Esophagus muscularis mucosa (tissue), 4 donors: ENCODE measurements around the gene FHL1. TPM values are rescaled to one million over a fixed set of nuclear protein-coding genes. Genes with fewer than 3 reads are reported as not detected.

Experiments
- DNase-seq: peaks from one replicate; pipeline ENCODE4 v3.0.0-alpha.2; 2017; ENCODE audit errors: extremely low spot score
- H3K27ac ChIP-seq, 4 donors: fragments of 200-600 bp; sonication (generic); replicated peaks in 1 of 4; 1 replicate in 3 of 4; 2 replicates in 1 of 4; pipeline ENCODE4 v1.5.1; 2016 to 2019; ENCODE audit warnings: mild to moderate bottlenecking in 1 of 4
- H3K27me3 ChIP-seq, 4 donors: fragments of 200-600 bp; sonication (generic); one replicate each; pipeline versions ENCODE4 v1.5.1 to v1.6.0; 2016 to 2019
- H3K36me3 ChIP-seq, 4 donors: fragments of 200-600 bp; sonication (generic); one replicate each; pipeline ENCODE4 v1.5.1; 2016 to 2019
- H3K4me1 ChIP-seq, 4 donors: fragments of 200-600 bp; sonication (generic); one replicate each; pipeline ENCODE4 v1.5.1; 2016 to 2019
- H3K4me3 ChIP-seq, 4 donors: fragments of 200-600 bp; sonication (generic); 1 replicate in 2 of 4; 2 replicates in 2 of 4; pipeline ENCODE4 v1.5.1; 2016 to 2019; ENCODE audit warnings: mild to moderate bottlenecking in 4 of 4, moderate library complexity in 1 of 4
- H3K9me3 ChIP-seq, 4 donors: fragments of 200-600 bp; sonication (generic); 1 replicate in 3 of 4; 2 replicates in 1 of 4; pipeline ENCODE4 v1.5.1; 2016 to 2019
- EP300 ChIP-seq: sonication (generic); formaldehyde crosslinking; IDR thresholded peaks from one replicate; pipeline ENCODE4 v1.6.1; 2017; ENCODE audit warnings: antibody characterized with exemption
- POLR2A ChIP-seq: fragments of 450-650 bp; IDR thresholded peaks from one replicate; pipeline ENCODE4 v1.6.1; 2017; ENCODE audit warnings: antibody characterized with exemption, moderate library complexity, mild to moderate bottlenecking, low read depth
- POLR2AphosphoS5 ChIP-seq, 2 donors: sonication (generic); formaldehyde crosslinking; IDR thresholded peaks; one replicate each; pipeline ENCODE4 v1.6.1; 2017; ENCODE audit warnings: antibody characterized with exemption in 2 of 2
- WGBS: methylation state at CpG from one replicate; pipeline ENCODE4 v1.1.5; 2018; 5-methylcytosine and 5-hydroxymethylcytosine counted together
- intact Hi-C: fragments of 100-400 bp; cut with DNase I; formaldehyde crosslinking; loops from one replicate; pipeline ENCODE4 v1.15.1; 2023
- total RNA-seq, 4 donors: library from RNA; depleted of rRNA; stranded (reverse); fragments of >200 nt; gene quantifications; one replicate each; pipeline versions ENCODE4 v1.1.0 to v1.2.1, GENCODE V29; 2016
- TF ChIP-seq, protein P1 (sequence below), 3 experiments: fragments of 200-600 bp in 2 of 3; fragments of 450-650 bp in 1 of 3; sonication (generic) in 2 of 3; IDR thresholded peaks; one replicate each; pipeline ENCODE4 v1.5.1; 2017 to 2019; ENCODE audit warnings: antibody characterized with exemption in 3 of 3, mild to moderate bottlenecking in 2 of 3, moderate library complexity in 1 of 3

Gene FHL1
- total RNA-seq, 4 donors from 2014 or later, result 2,189 to 3,092 (median 2,823) TPM

DNA sequence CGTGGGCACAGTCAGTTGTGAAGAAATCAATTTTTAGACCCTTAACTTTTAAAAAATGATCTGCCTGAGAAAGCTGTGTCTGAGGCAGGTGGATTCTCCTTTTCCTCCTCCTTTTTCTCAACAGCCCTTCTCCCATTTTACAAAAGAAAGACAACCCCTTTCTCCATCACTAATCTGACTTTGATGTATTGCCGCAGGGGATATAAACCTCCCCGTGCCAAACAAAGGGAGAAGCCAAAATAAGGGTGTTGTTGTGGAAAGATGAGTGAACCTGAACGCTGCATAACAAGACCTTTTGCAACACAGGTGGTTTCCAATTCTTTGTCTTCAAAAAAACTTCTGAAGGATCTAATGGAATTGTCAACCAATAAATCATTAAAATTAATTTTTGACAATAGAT is 8.4 kb upstream of the FHL1 start:
- TF ChIP-seq, protein P1, sequence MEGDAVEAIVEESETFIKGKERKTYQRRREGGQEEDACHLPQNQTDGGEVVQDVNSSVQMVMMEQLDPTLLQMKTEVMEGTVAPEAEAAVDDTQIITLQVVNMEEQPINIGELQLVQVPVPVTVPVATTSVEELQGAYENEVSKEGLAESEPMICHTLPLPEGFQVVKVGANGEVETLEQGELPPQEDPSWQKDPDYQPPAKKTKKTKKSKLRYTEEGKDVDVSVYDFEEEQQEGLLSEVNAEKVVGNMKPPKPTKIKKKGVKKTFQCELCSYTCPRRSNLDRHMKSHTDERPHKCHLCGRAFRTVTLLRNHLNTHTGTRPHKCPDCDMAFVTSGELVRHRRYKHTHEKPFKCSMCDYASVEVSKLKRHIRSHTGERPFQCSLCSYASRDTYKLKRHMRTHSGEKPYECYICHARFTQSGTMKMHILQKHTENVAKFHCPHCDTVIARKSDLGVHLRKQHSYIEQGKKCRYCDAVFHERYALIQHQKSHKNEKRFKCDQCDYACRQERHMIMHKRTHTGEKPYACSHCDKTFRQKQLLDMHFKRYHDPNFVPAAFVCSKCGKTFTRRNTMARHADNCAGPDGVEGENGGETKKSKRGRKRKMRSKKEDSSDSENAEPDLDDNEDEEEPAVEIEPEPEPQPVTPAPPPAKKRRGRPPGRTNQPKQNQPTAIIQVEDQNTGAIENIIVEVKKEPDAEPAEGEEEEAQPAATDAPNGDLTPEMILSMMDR (IDR thresholded peaks at IDR 0.05), result no peak
- TF ChIP-seq POLR2AphosphoS5 (IDR thresholded peaks at IDR 0.05) (no peak), EP300 (no peak), POLR2A (no peak)
- 75% methylated on average over 4 of the region's 4 CpGs for WGBS
- Histone ChIP-seq H3K9me3 (no peaks in the 10 kb centered on the region), H3K4me3 (no peak overlapping the region), H3K27me3 (no peaks in the 10 kb centered on the region), H3K36me3 (no peaks in the 10 kb centered on the region), H3K27ac (no peak overlapping the region), H3K4me1 (no peaks in the 10 kb centered on the region)
- no peak for DNase-seq
- intact Hi-C loops, result no loop called here

GRCh38 chrX:136141569-136141968 is 5.8 kb upstream of the FHL1 start:
- no peak for TF ChIP-seq POLR2AphosphoS5 (IDR thresholded peaks at IDR 0.05)
- TF ChIP-seq POLR2A, result no peak
- TF ChIP-seq EP300, result no peak
- TF ChIP-seq, protein P1 (IDR thresholded peaks at IDR 0.05), result no peak
- Histone ChIP-seq H3K36me3 (no peaks in the 10 kb centered on the region), H3K4me3 (no peak overlapping the region), H3K27me3 (no peaks in the 10 kb centered on the region), H3K9me3 (no peaks in the 10 kb centered on the region), H3K27ac (no peak overlapping the region), H3K4me1 (peaks cover 0 to 5% (median 3%) of the 10 kb centered on the region in 4 donors)
- DNase-seq, result no peak
- 65% methylated on average over 3 of the region's 3 CpGs for WGBS
- intact Hi-C loops, result no loop called here

GRCh38 chrX:136142592-136142991 is 4.7 kb upstream of the FHL1 start:
- Histone ChIP-seq H3K4me1 (peaks cover 0 to 6% (median 5%) of the 10 kb centered on the region in 4 donors), H3K27me3 (no peaks in the 10 kb centered on the region), H3K36me3 (no peaks in the 10 kb centered on the region), H3K4me3 (no peak overlapping the region), H3K27ac (no peak overlapping the region), H3K9me3 (no peaks in the 10 kb centered on the region)
- DNase-seq, result no peak
- intact Hi-C loops, result no loop called here
- WGBS, result 62% methylated on average over 3 of the region's 3 CpGs
- TF ChIP-seq, protein P1 (IDR thresholded peaks at IDR 0.05), result no peak

DNA sequence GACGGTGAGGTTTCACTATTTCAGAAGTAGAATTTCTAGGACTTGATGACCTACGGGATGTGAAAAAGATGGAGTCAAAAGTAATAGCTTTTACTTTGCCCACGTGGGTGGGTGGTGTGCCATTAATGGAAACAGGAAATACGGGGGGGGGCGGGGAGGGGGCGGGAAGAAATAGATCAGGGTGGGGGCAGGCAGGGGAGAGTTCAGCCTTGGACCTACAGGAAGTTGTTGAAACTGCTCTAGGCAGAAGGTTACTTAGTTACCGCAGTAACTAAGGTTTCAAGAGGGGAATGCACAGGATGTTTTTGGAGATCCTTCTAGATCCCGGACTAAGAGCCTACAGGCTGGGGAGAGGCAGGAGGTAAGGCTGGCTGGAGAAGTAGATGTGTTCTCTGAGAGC is 3.6 kb upstream of the FHL1 start:
- intact Hi-C loops, result no loop called here
- 38% methylated on average over 8 of the region's 8 CpGs for WGBS
- no peak for DNase-seq

GRCh38 chrX:136146614-136147314 is 569 bp upstream of the FHL1 start:
- intact Hi-C loops, result no loop called here
- H3K27ac ChIP-seq, result peak overlapping the region; percentile 91 to 99 (median 96)
- peak overlapping the region; percentile 77 to 86 (median 78) for H3K4me3 ChIP-seq
- TF ChIP-seq EP300, result no peak
- TF ChIP-seq, protein P1 (IDR thresholded peaks at IDR 0.05), result no peak
- no peak for TF ChIP-seq POLR2AphosphoS5 (IDR thresholded peaks at IDR 0.05)
- TF ChIP-seq POLR2A, result no peak
- 38% methylated on average over 11 of the region's 59 CpGs for WGBS
- H3K9me3 ChIP-seq, result no peaks in the 10 kb centered on the region
- DNase-seq, result no peak
- peaks cover 0 to 6% (median 5%) of the 10 kb centered on the region in 4 donors for H3K4me1 ChIP-seq
- H3K27me3 ChIP-seq, result no peaks in the 10 kb centered on the region
- H3K36me3 ChIP-seq, result no peaks in the 10 kb centered on the region

More for the DNA sequence above, 3.6 kb upstream of the FHL1 start:
- TF ChIP-seq EP300 (no peak), POLR2A (no peak), POLR2AphosphoS5 (IDR thresholded peaks at IDR 0.05) (peak in 1 of 2 donors; percentile 14)
- Histone ChIP-seq H3K27me3 (no peaks in the 10 kb centered on the region), H3K27ac (no peak overlapping the region), H3K9me3 (no peaks in the 10 kb centered on the region), H3K4me1 (peaks cover 0 to 6% (median 5%) of the 10 kb centered on the region in 4 donors), H3K36me3 (no peaks in the 10 kb centered on the region), H3K4me3 (no peak overlapping the region)
